H9 (cell line): Measurements from ENCODE around the gene PTGER2. TPM values are rescaled to one million over a fixed set of nuclear protein-coding genes. Genes with fewer than 3 reads are reported as not detected.

ENCODE experiments used
- DNase-seq: peaks from one replicate; pipeline ENCODE4 v3.0.0-alpha.2; 2017
- H2AFZ ChIP-seq: one replicate; pipeline ENCODE4 v1.6.1; 2013; ENCODE audit warnings: mild to moderate bottlenecking, low read length, control low read depth, moderate library complexity
- H2AK5ac ChIP-seq: 2 replicates; pipeline ENCODE4 v1.6.1; 2013; ENCODE audit warnings: low read length, control low read depth, mixed read lengths; ENCODE audit not compliant: insufficient read length
- H2BK120ac ChIP-seq: one replicate; pipeline ENCODE4 v1.6.1; 2013; ENCODE audit warnings: low read depth, mild to moderate bottlenecking, low read length, control low read depth, inconsistent platforms; ENCODE audit not compliant: poor library complexity, severe bottlenecking
- H2BK12ac ChIP-seq: 2 replicates; pipeline ENCODE4 v1.6.1; 2013; ENCODE audit warnings: low read length, control low read depth, mixed read lengths, low read depth; ENCODE audit not compliant: insufficient read length
- H2BK15ac ChIP-seq: 2 replicates; pipeline ENCODE4 v1.6.1; 2013; ENCODE audit warnings: low read depth, low read length, control low read depth
- H2BK20ac ChIP-seq: one replicate; pipeline ENCODE4 v1.6.1; 2013; ENCODE audit warnings: low read depth, mild to moderate bottlenecking, low read length, control low read depth, inconsistent platforms; ENCODE audit not compliant: poor library complexity, severe bottlenecking
- H2BK5ac ChIP-seq: 2 replicates; pipeline ENCODE4 v1.6.1; 2013; ENCODE audit warnings: low read length, control low read depth, mixed read lengths; ENCODE audit not compliant: insufficient read length
- H3K14ac ChIP-seq: 2 replicates; pipeline ENCODE4 v1.6.1; 2013; ENCODE audit warnings: low read length, control low read depth; ENCODE audit not compliant: insufficient read depth
- H3K18ac ChIP-seq: 2 replicates; pipeline ENCODE4 v1.6.1; 2013; ENCODE audit warnings: low read depth, mild to moderate bottlenecking, mixed read lengths, low read length, control low read depth; ENCODE audit not compliant: insufficient read length
- H3K23ac ChIP-seq: 2 replicates; pipeline ENCODE4 v1.6.1; 2013; ENCODE audit warnings: low read length, control low read depth, mixed read lengths, low read depth; ENCODE audit not compliant: insufficient read length
- H3K23me2 ChIP-seq: 2 replicates; pipeline ENCODE4 v1.6.1; 2013; ENCODE audit warnings: low read depth, mild to moderate bottlenecking, mixed read lengths, low read length, control low read depth; ENCODE audit not compliant: insufficient read length, poor library complexity, severe bottlenecking
- H3K27ac ChIP-seq: 2 replicates; pipeline ENCODE4 v1.5.1; 2013; ENCODE audit warnings: low read length, control low read depth, mixed read lengths, low read depth; ENCODE audit not compliant: insufficient read length
- H3K27me3 ChIP-seq: 2 replicates; pipeline ENCODE4 v1.6.1; 2013; ENCODE audit warnings: low read length, control low read depth, inconsistent platforms; ENCODE audit not compliant: insufficient read depth
- H3K4ac ChIP-seq: 2 replicates; pipeline ENCODE4 v1.6.1; 2013; ENCODE audit warnings: low read depth, mild to moderate bottlenecking, control low read depth, inconsistent platforms, low read length, moderate library complexity
- H3K4me1 ChIP-seq: 2 replicates; pipeline ENCODE4 v1.6.1; 2013; ENCODE audit warnings: low read length, control low read depth, inconsistent platforms; ENCODE audit not compliant: insufficient read depth
- H3K4me2 ChIP-seq: 2 replicates; pipeline ENCODE4 v1.6.1; 2013; ENCODE audit warnings: low read length, control low read depth, mixed read lengths; ENCODE audit not compliant: insufficient read length, insufficient read depth
- H3K56ac ChIP-seq: 2 replicates; pipeline ENCODE4 v1.6.1; 2013; ENCODE audit warnings: low read depth, mild to moderate bottlenecking, mixed read lengths, low read length, control low read depth; ENCODE audit not compliant: insufficient read length
- H3K79me1 ChIP-seq: 2 replicates; pipeline ENCODE4 v1.6.1; 2013; ENCODE audit warnings: low read depth, mild to moderate bottlenecking, moderate library complexity, low read length, control low read depth, inconsistent platforms; ENCODE audit not compliant: insufficient read depth, poor library complexity, severe bottlenecking
- H3K79me2 ChIP-seq: 2 replicates; pipeline ENCODE4 v1.6.1; 2013; ENCODE audit warnings: low read length, control low read depth, inconsistent platforms; ENCODE audit not compliant: insufficient read depth
- H3K9ac ChIP-seq: 2 replicates; pipeline ENCODE4 v1.6.1; 2013; ENCODE audit warnings: low read length, control low read depth, mixed read lengths; ENCODE audit not compliant: insufficient read length; ENCODE audit errors: extremely low read depth
- H3K9me3 ChIP-seq: one replicate; pipeline ENCODE4 v1.6.1; 2013; ENCODE audit warnings: low read depth, low read length, inconsistent platforms; ENCODE audit not compliant: control insufficient read depth
- H3T11ph ChIP-seq: one replicate; pipeline ENCODE4 v1.6.1; 2013; ENCODE audit warnings: mild to moderate bottlenecking, low read length, control low read depth, inconsistent platforms
- H4K20me1 ChIP-seq: one replicate; pipeline ENCODE4 v1.6.1; 2013; ENCODE audit not compliant: control insufficient read depth, insufficient read length, insufficient read depth
- H4K5ac ChIP-seq: 2 replicates; pipeline ENCODE4 v1.6.1; 2013; ENCODE audit warnings: low read depth, mild to moderate bottlenecking, mixed read lengths, low read length, control low read depth; ENCODE audit not compliant: insufficient read length
- H4K8ac ChIP-seq: replicated peaks from 2 replicates; pipeline ENCODE4 v1.6.1; 2013; ENCODE audit warnings: low read length, control low read depth, mixed read lengths, low read depth; ENCODE audit not compliant: insufficient read length
- H4K91ac ChIP-seq: 2 replicates; pipeline ENCODE4 v1.6.1; 2013; ENCODE audit warnings: low read depth, mild to moderate bottlenecking, moderate library complexity, mixed read lengths, low read length, control low read depth; ENCODE audit not compliant: insufficient read length
- H3K27ac Mint-ChIP-seq, 3 experiments: 2 replicates in 2 of 3; 3 replicates in 1 of 3; pipeline ENCODE4 v1.8.0; 2020 to 2021; ENCODE audit warnings: mixed read lengths in 3 of 3, mild to moderate bottlenecking in 1 of 3, moderate library complexity in 1 of 3
- H3K27me3 Mint-ChIP-seq: 2 replicates; pipeline ENCODE4 v1.8.0; 2021; ENCODE audit warnings: low read depth, mild to moderate bottlenecking, moderate library complexity, mixed read lengths
- H3K36me3 Mint-ChIP-seq, 3 experiments: 2 replicates in 2 of 3; 3 replicates in 1 of 3; pipeline ENCODE4 v1.8.0; 2020 to 2021; ENCODE audit warnings: low read depth in 3 of 3, mixed read lengths in 3 of 3; ENCODE audit not compliant: insufficient read depth in 1 of 3
- H3K4me1 Mint-ChIP-seq, 2 experiments: 2 replicates each; pipeline ENCODE4 v1.8.0; 2020; ENCODE audit warnings: mixed read lengths in 2 of 2
- H3K4me3 Mint-ChIP-seq, 2 experiments: 2 replicates in 1 of 2; 3 replicates in 1 of 2; pipeline ENCODE4 v1.8.0; 2020 to 2021; ENCODE audit warnings: mild to moderate bottlenecking in 2 of 2, mixed read lengths in 2 of 2, moderate library complexity in 1 of 2
- H3K9me3 Mint-ChIP-seq, 2 experiments: 2 replicates in 1 of 2; 3 replicates in 1 of 2; pipeline ENCODE4 v1.8.0; 2020; ENCODE audit warnings: mild to moderate bottlenecking in 2 of 2, mixed read lengths in 2 of 2, moderate library complexity in 1 of 2
- WGBS: extraction: QIAGEN DNeasy Blood & Tissue Kit; methylation state at CpG from one replicate; pipeline ENCODE4 v1.1.7; 2013; ENCODE audit warnings: missing lambda C conversion rate, low lambda C conversion rate, mixed read lengths; ENCODE audit not compliant: insufficient read length; ENCODE audit errors: extremely low coverage; 5-methylcytosine and 5-hydroxymethylcytosine counted together
- total RNA-seq: library from RNA; stranded (reverse); gene quantifications from 2 replicates; pipeline ENCODE4 v1.2.1, GENCODE V29; 2021
- TF ChIP-seq, protein P1 (sequence below): fragments of 200-600 bp; sonication (generic); conservative IDR thresholded peaks from 3 replicates; pipeline ENCODE4 v1.8.0; 2021; ENCODE audit warnings: antibody characterized with exemption, mild to moderate bottlenecking

Gene PTGER2
- total RNA-seq, 1 experiment from 2014 or later = 1.0 TPM

DNA sequence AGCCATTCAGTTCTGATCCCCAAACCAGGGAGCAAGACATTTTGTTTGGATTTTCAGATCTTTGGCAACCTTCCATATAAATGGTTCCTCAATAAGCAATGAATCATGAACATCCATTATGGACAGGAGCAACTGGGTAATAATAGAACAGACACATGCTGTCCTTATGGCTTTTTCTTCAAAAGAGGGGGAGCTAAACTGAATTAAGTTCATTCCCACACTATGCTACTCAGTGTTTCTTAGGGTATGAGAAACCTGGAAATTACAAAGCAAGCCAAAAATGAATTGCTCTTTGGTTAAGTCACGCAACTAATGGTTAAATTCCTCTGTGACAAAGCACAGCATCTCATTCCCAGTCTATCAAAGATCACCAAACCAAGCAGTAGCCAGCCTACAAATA, 51.0 kb downstream of the PTGER2 start:
- H3K4me2 ChIP-seq = no peak overlapping the region
- TF ChIP-seq, protein P1, sequence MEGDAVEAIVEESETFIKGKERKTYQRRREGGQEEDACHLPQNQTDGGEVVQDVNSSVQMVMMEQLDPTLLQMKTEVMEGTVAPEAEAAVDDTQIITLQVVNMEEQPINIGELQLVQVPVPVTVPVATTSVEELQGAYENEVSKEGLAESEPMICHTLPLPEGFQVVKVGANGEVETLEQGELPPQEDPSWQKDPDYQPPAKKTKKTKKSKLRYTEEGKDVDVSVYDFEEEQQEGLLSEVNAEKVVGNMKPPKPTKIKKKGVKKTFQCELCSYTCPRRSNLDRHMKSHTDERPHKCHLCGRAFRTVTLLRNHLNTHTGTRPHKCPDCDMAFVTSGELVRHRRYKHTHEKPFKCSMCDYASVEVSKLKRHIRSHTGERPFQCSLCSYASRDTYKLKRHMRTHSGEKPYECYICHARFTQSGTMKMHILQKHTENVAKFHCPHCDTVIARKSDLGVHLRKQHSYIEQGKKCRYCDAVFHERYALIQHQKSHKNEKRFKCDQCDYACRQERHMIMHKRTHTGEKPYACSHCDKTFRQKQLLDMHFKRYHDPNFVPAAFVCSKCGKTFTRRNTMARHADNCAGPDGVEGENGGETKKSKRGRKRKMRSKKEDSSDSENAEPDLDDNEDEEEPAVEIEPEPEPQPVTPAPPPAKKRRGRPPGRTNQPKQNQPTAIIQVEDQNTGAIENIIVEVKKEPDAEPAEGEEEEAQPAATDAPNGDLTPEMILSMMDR = no peak
- H4K5ac ChIP-seq = no peak overlapping the region
- no peak overlapping the region for H3K56ac ChIP-seq
- no peak overlapping the region for H3K23ac ChIP-seq
- H4K91ac ChIP-seq = no peak overlapping the region
- no peak overlapping the region for H2BK120ac ChIP-seq
- H2BK20ac ChIP-seq = no peak overlapping the region
- Mint-ChIP-seq H3K27ac (no peak overlapping the region), H3K4me3 (no peak overlapping the region), H3K9me3 (no peaks in the 10 kb centered on the region), H3K36me3 (no peaks in the 10 kb centered on the region), H3K4me1 (no peaks in the 10 kb centered on the region), H3K27me3 (no peaks in the 10 kb centered on the region)
- no CpG with 5 or more reads among the region's 1 CpG for WGBS
- no peaks in the 10 kb centered on the region for H3K79me1 ChIP-seq
- no peaks in the 10 kb centered on the region for H3K9me3 ChIP-seq
- no peak overlapping the region for H2AK5ac ChIP-seq
- no peak overlapping the region for H3K4ac ChIP-seq
- no peak overlapping the region for H2BK12ac ChIP-seq
- H3K4me1 ChIP-seq = no peaks in the 10 kb centered on the region
- no peak overlapping the region for H2BK15ac ChIP-seq
- H3K14ac ChIP-seq = no peak overlapping the region
- DNase-seq = no peak
- no peak overlapping the region for H3K9ac ChIP-seq
- no peak overlapping the region for H3T11ph ChIP-seq
- no peak overlapping the region for H3K18ac ChIP-seq
- no peak overlapping the region for H3K27ac ChIP-seq
- no peaks in the 10 kb centered on the region for H3K79me2 ChIP-seq
- no peaks in the 10 kb centered on the region for H3K27me3 ChIP-seq
- no peaks in the 10 kb centered on the region for H3K23me2 ChIP-seq
- H2BK5ac ChIP-seq = no peak overlapping the region
- H4K20me1 ChIP-seq = no peaks in the 10 kb centered on the region
- H2AFZ ChIP-seq = no peak overlapping the region
- no peak overlapping the region for H4K8ac ChIP-seq
